Panc1 (cell line): Measurements from ENCODE around the gene SPATA18. TPM values are rescaled to one million over a fixed set of nuclear protein-coding genes. Genes with fewer than 3 reads are reported as not detected.

Experiments
- ATAC-seq: fragments of 200-7000 bp; cut with Tn5 transposase; 2 replicates; pipeline ENCODE4 v1.9.1; 2020; ENCODE audit warnings: mild to moderate bottlenecking, moderate library complexity
- BruUV-seq: library from RNA; stranded (reverse); fragments of 400-500 nt; replicated peaks from 2 replicates; lab custom pipeline; 2021; lab: Mats Ljungman, UMichigan
- CTCF ChIA-PET: fragments of 300-600 bp; sonication (Branson Sonifier 250); formaldehyde crosslinking; loops from one replicate; lab custom pipeline; 2022; ENCODE audit warnings: antibody characterized with exemption; lab: Charles Lee
- POLR2A ChIA-PET: fragments of 300-600 bp; sonication (Branson Sonifier 250); formaldehyde crosslinking; loops from one replicate; lab custom pipeline; 2022; ENCODE audit warnings: antibody characterized with exemption; lab: Charles Lee
- DNase-seq: peaks from one replicate; pipeline ENCODE4 v3.0.0-alpha.2; 2010; ENCODE audit warnings: low read depth, low spot score
- H3K27ac ChIP-seq: 2 replicates; pipeline ENCODE4 v1.5.1; 2011; ENCODE audit warnings: mild to moderate bottlenecking, low read length, inconsistent platforms
- H3K27me3 ChIP-seq: fragments of 200-500 bp; sonication (Bioruptor generic); 2 replicates; pipeline ENCODE4 v1.6.0; 2014; ENCODE audit warnings: low read length, inconsistent platforms; ENCODE audit not compliant: control insufficient read depth, insufficient read depth
- H3K36me3 ChIP-seq: fragments of 200-500 bp; sonication (Bioruptor generic); 2 replicates; pipeline ENCODE4 v1.5.1; 2014; ENCODE audit warnings: inconsistent platforms, mild to moderate bottlenecking, low read length, moderate library complexity; ENCODE audit not compliant: control insufficient read depth, insufficient read depth
- H3K4me1 ChIP-seq: 2 replicates; pipeline ENCODE4 v1.5.1; 2011; ENCODE audit warnings: inconsistent platforms, mild to moderate bottlenecking, low read length, moderate library complexity; ENCODE audit not compliant: control insufficient read depth, insufficient read depth
- H3K4me3 ChIP-seq, 2 experiments: 2 replicates each; pipeline ENCODE4 v1.5.1; 2011 to 2012; ENCODE audit warnings: low read depth in 2 of 2, low read length in 2 of 2, mild to moderate bottlenecking in 2 of 2, inconsistent platforms in 1 of 2, moderate library complexity in 1 of 2
- H3K9me3 ChIP-seq: fragments of 200-500 bp; sonication (Bioruptor generic); 2 replicates; pipeline ENCODE4 v1.5.1; 2014; ENCODE audit warnings: low read depth, mild to moderate bottlenecking, inconsistent platforms, low read length, moderate library complexity; ENCODE audit not compliant: control insufficient read depth, insufficient read depth
- CTCF ChIP-seq: fragments of 450-650 bp; IDR thresholded peaks from 2 replicates; pipeline ENCODE4 v1.5.1; 2017; ENCODE audit warnings: mild to moderate bottlenecking
- POLR2AphosphoS5 ChIP-seq: IDR thresholded peaks from 2 replicates; pipeline ENCODE4 v1.6.1; 2012; ENCODE audit warnings: mild to moderate bottlenecking, low read depth, low read length, moderate library complexity
- REST ChIP-seq, 2 experiments: IDR thresholded peaks; 2 replicates each; pipeline ENCODE4 v1.6.1; 2011 to 2012; ENCODE audit warnings: low read depth in 2 of 2, control low read depth in 1 of 2, low read length in 1 of 2, mild to moderate bottlenecking in 1 of 2, moderate library complexity in 1 of 2; ENCODE audit not compliant: insufficient read depth in 1 of 2
- SIN3A ChIP-seq: IDR thresholded peaks from 2 replicates; pipeline ENCODE4 v1.6.1; 2012; ENCODE audit warnings: low read depth, mild to moderate bottlenecking, low read length, moderate library complexity, borderline replicate concordance; ENCODE audit not compliant: insufficient read depth
- TCF7L2 ChIP-seq: IDR thresholded peaks from 2 replicates; pipeline ENCODE4 v1.6.1; 2011; ENCODE audit warnings: mild to moderate bottlenecking, low read depth, low read length, inconsistent platforms
- in situ Hi-C: cut with HindIII; loops from 2 replicates; pipeline ENCODE4 v1.10.0; 2016; ENCODE audit warnings: low sequenced_read_pairs, low pct_unique_long_range_greater_than_20kb
- intact Hi-C: fragments of 100-400 bp; cut with micrococcal nuclease; formaldehyde crosslinking; loops from one replicate; pipeline ENCODE4 v1.10.0; 2022; ENCODE audit not compliant: unreplicated experiment
- total RNA-seq: library from RNA; stranded (reverse); gene quantifications from one replicate; pipeline ENCODE4 v1.2.1, GENCODE V29; 2021; ENCODE audit not compliant: unreplicated experiment

The SPATA18 gene
- total RNA-seq, 1 experiment from 2014 or later, result 0.39 TPM

- in situ Hi-C loops, result no loop called here
- POLR2A ChIA-PET, result no interaction called here
Measured at GRCh38 chr4:52012651-52013050, 38.5 kb upstream of the SPATA18 start.

GRCh38 chr4:52014903-52015302 lies 36.2 kb upstream of the SPATA18 start:
- Histone ChIP-seq H3K4me1 (no peaks in the 10 kb centered on the region), H3K4me3 (no peak overlapping the region), H3K27me3 (no peaks in the 10 kb centered on the region), H3K27ac (no peak overlapping the region), H3K36me3 (no peaks in the 10 kb centered on the region), H3K9me3 (no peaks in the 10 kb centered on the region)
- ChIA-PET CTCF (no interaction called here), POLR2A (interaction anchor here (0.7 kb wide), 1 partner anchor 145 kb away, joined by 3 read pairs; no protein-coding TSS in a partner anchor)
- ATAC-seq (no peak), DNase-seq (no peak)
- intact Hi-C loops (no loop called here), in situ Hi-C loops (no loop called here)
- BruUV-seq, result no TSS peak
- TF ChIP-seq TCF7L2, result no peak
- TF ChIP-seq REST (IDR thresholded peaks at IDR 0.05; ENCODE audit: insufficient read depth in 1 of 2, low read depth in 2 of 2, low read length in 1 of 2), result no peak
- no peak for TF ChIP-seq POLR2AphosphoS5
- TF ChIP-seq SIN3A, result no peak
- no peak for TF ChIP-seq CTCF

More at GRCh38 chr4:52012651-52013050, 38.5 kb upstream of the SPATA18 start:
- CTCF ChIA-PET, result no interaction called here
- intact Hi-C loops, result no loop called here
- DNase-seq (no peak), ATAC-seq (no peak)
- no peaks in the 10 kb centered on the region for H3K9me3 ChIP-seq
- H3K27me3 ChIP-seq, result no peaks in the 10 kb centered on the region
- H3K4me1 ChIP-seq, result no peaks in the 10 kb centered on the region
- H3K4me3 ChIP-seq, result no peak overlapping the region
- no peak for TF ChIP-seq REST (IDR thresholded peaks at IDR 0.05; ENCODE audit: insufficient read depth in 1 of 2, low read depth in 2 of 2, low read length in 1 of 2)
- H3K27ac ChIP-seq, result no peak overlapping the region
- no TSS peak for BruUV-seq
- no peaks in the 10 kb centered on the region for H3K36me3 ChIP-seq
